Ascending aorta (tissue), 2 donors: Measurements from ENCODE around the gene FFAR3. TPM values are rescaled to one million over a fixed set of nuclear protein-coding genes. Genes with fewer than 3 reads are reported as not detected.

Experiments used
- DNase-seq, 2 donors: peaks; one replicate each; pipeline ENCODE4 v3.0.0-alpha.2; 2019; ENCODE audit warnings: low spot score in 2 of 2
- H3K27ac ChIP-seq, 2 donors: fragments of 200-600 bp; sonication (generic); one replicate each; pipeline ENCODE4 v1.5.1; 2016 to 2017; ENCODE audit warnings: mild to moderate bottlenecking in 1 of 2
- H3K27me3 ChIP-seq: fragments of 200-600 bp; sonication (generic); one replicate; pipeline ENCODE4 v1.5.1; 2017
- H3K36me3 ChIP-seq, 2 donors: fragments of 200-600 bp; sonication (generic); one replicate each; pipeline ENCODE4 v1.5.1; 2016
- H3K4me1 ChIP-seq, 2 donors: fragments of 200-600 bp; sonication (generic); one replicate each; pipeline ENCODE4 v1.5.1; 2016 to 2017; ENCODE audit warnings: mild to moderate bottlenecking in 1 of 2
- H3K4me3 ChIP-seq, 2 donors: fragments of 200-600 bp; sonication (generic); one replicate each; pipeline ENCODE4 v1.5.1; 2016 to 2017; ENCODE audit warnings: mild to moderate bottlenecking in 1 of 2
- H3K9me3 ChIP-seq, 2 donors: fragments of 200-600 bp; sonication (generic); one replicate each; pipeline ENCODE4 v1.5.1; 2016
- CTCF ChIP-seq, 3 experiments: fragments of 200-600 bp in 2 of 3; fragments of 450-650 bp in 1 of 3; sonication (generic) in 2 of 3; IDR thresholded peaks; one replicate each; pipeline ENCODE4 v1.5.1; 2016 to 2019; ENCODE audit warnings: antibody characterized with exemption in 3 of 3, mild to moderate bottlenecking in 1 of 3, moderate library complexity in 1 of 3
- intact Hi-C: fragments of 100-400 bp; cut with DNase I; formaldehyde crosslinking; loops from one replicate; pipeline ENCODE4 v1.15.1; 2023
- total RNA-seq: library from RNA; depleted of rRNA; stranded (reverse); fragments of >200 nt; gene quantifications from one replicate; pipeline ENCODE4 v1.1.0, GENCODE V29; 2016

Gene FFAR3
- total RNA-seq, 1 donor from 2014 or later, result not detected

DNA sequence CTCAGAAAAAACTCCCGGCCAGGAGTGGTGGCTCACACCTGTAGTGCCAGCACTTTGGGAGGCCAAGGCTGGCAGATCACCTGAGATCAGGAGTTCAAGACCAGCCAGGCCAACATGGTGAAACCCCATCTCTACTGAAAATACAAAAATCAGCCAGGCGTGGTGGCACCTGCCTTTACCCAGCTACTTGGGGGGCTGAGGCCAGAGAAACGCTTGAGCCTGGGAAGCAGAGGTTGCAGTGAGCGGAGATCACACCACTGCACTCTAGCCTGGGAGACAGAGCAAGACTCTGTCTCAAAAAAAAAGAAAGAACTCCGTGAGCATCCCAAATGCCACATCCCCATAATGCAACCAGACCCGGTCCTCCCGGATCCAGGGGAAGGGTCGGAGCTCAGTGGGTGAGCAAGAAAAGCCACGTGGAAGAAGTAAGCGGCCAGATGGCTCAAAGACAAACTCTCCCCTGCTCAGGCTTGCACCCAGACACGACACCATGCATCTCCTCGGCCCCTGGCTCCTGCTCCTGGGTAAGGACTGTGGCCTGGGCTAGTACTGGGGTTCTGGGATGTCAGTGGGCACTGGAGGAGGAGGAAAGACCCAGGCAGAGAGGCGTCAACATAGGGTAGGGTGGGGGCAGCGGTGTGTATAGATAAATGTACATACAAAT is 26.6 kb upstream of the FFAR3 start:
- intact Hi-C loops, result no loop called here
- DNase-seq, result no peak
- no peak overlapping the region for H3K27ac ChIP-seq
- no peaks in the 10 kb centered on the region for H3K4me1 ChIP-seq
- no peak overlapping the region for H3K4me3 ChIP-seq
- no peak for TF ChIP-seq CTCF (IDR thresholded peaks at IDR 0.05)
- H3K27me3 ChIP-seq, result no peaks in the 10 kb centered on the region
- no peaks in the 10 kb centered on the region for H3K9me3 ChIP-seq
- no peaks in the 10 kb centered on the region for H3K36me3 ChIP-seq

DNA sequence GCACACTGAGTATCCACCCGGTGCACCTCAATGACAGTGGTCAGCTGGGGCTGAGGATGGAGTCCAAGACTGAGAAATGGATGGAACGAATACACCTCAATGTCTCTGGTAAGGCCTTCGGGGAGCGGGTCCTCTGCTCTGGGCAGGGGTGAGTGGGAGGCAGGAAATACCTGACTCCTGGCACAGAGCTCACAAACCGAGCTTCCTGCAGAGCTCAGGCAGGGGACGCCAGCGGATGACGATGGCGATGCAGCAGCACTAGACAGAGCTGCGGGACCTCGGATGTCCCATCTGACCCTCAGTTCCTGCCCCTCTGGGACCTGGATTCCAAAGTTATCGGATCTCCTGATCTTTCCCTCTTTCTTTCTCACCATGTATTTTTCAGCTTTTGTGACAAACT is 25.4 kb upstream of the FFAR3 start:
- TF ChIP-seq CTCF (IDR thresholded peaks at IDR 0.05), result no peak
- no peak for DNase-seq
- Histone ChIP-seq H3K4me3 (no peak overlapping the region), H3K27me3 (no peaks in the 10 kb centered on the region), H3K4me1 (no peaks in the 10 kb centered on the region), H3K27ac (no peak overlapping the region), H3K9me3 (no peaks in the 10 kb centered on the region), H3K36me3 (no peaks in the 10 kb centered on the region)
- intact Hi-C loops, result no loop called here

GRCh38 chr19:35334144-35334753 is 24.0 kb upstream of the FFAR3 start:
- intact Hi-C loops, result no loop called here
- H3K27me3 ChIP-seq, result no peaks in the 10 kb centered on the region

GRCh38 chr19:35336166-35336955 is 21.9 kb upstream of the FFAR3 start:
- Histone ChIP-seq H3K9me3 (no peaks in the 10 kb centered on the region), H3K4me3 (no peak overlapping the region), H3K4me1 (no peaks in the 10 kb centered on the region), H3K36me3 (no peaks in the 10 kb centered on the region), H3K27ac (no peak overlapping the region), H3K27me3 (no peaks in the 10 kb centered on the region)
- intact Hi-C loops, result no loop called here
- no peak for DNase-seq
- TF ChIP-seq CTCF (IDR thresholded peaks at IDR 0.05), result no peak

More at GRCh38 chr19:35334144-35334753, 24.0 kb upstream of the FFAR3 start:
- H3K27ac ChIP-seq, result no peak overlapping the region
- no peaks in the 10 kb centered on the region for H3K4me1 ChIP-seq
- no peaks in the 10 kb centered on the region for H3K9me3 ChIP-seq
- no peak for TF ChIP-seq CTCF (IDR thresholded peaks at IDR 0.05)
- H3K4me3 ChIP-seq, result no peak overlapping the region
- no peak for DNase-seq
- no peaks in the 10 kb centered on the region for H3K36me3 ChIP-seq

GRCh38 chr19:35337097-35337983 is 20.9 kb upstream of the FFAR3 start:
- intact Hi-C loops, result no loop called here
- Histone ChIP-seq H3K4me3 (no peak overlapping the region), H3K4me1 (no peaks in the 10 kb centered on the region), H3K9me3 (no peaks in the 10 kb centered on the region), H3K36me3 (no peaks in the 10 kb centered on the region), H3K27me3 (no peaks in the 10 kb centered on the region), H3K27ac (no peak overlapping the region)
- no peak for TF ChIP-seq CTCF (IDR thresholded peaks at IDR 0.05)
- no peak for DNase-seq
